Stimulated activated CD4-positive, alpha-beta T cell treated with anti-CD3 and anti-CD28 coated beads, Interleukin-1b, Interleukin-23, amount 100 ng/mL, for 48 hours (primary cell): ENCODE measurements around the gene EPN3.

Experiments used
- DNase-seq: peaks from one replicate; pipeline ENCODE4 v3.0.0-alpha.2; 2020

EPN3 gene

DNA sequence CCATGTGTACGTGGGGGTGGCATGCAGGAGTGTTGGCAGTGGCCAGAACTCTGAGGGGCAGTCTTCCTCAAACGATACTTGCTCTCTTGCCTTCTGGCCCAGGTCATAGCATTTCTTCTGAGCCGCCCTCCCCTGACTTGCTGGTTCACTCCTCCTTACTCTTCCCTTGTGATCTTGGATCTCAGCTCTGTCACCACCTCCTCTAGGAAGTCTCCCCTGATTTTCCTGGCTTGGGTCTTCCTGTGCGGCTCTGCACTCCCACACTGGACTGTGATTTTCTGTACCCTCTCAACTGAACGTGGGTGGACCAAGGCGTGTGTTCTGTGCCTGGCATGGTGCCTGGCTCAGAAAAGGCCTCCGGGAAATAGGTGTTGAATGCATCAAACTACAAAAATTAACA, 2.9 kb downstream of the EPN3 start:
- DNase-seq = no peak

DNA sequence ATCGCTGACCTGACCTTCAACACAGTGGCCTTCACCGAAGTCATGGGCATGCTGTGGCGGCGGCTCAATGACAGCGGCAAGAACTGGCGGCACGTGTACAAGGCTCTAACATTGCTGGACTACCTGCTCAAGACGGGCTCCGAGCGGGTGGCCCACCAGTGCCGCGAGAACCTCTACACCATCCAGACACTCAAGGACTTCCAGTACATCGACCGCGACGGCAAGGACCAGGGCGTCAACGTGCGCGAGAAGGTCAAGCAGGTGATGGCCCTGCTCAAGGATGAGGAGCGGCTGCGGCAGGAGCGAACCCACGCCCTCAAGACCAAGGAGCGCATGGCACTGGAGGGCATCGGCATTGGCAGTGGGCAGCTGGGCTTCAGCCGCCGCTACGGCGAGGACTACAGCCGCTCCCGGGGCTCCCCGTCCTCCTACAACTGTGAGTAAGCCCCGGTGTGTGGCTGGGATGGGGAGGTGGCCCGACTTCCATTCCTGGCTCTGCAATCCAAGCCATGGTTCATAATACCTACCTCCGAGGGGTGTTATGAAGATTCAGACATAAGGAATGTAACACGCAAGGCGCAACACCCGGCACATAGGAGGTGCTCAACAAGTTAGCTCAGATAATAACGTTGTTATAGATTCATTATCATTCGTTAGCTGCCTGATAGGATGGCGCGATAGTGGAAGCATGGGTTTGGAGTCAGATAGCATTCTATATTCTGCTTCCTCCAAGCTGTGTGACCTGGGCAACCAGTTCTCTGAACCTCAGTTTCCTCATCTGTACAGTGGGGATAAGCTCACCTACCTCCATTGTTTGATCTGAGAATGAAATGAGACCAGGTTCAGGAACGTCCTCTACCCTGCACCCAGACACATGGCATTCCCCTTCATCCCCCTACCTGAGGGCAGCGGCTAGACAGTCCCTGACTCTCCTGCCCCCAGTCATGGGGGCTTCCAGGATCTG, 4.4 kb downstream of the EPN3 start:
- no peak for DNase-seq

DNA sequence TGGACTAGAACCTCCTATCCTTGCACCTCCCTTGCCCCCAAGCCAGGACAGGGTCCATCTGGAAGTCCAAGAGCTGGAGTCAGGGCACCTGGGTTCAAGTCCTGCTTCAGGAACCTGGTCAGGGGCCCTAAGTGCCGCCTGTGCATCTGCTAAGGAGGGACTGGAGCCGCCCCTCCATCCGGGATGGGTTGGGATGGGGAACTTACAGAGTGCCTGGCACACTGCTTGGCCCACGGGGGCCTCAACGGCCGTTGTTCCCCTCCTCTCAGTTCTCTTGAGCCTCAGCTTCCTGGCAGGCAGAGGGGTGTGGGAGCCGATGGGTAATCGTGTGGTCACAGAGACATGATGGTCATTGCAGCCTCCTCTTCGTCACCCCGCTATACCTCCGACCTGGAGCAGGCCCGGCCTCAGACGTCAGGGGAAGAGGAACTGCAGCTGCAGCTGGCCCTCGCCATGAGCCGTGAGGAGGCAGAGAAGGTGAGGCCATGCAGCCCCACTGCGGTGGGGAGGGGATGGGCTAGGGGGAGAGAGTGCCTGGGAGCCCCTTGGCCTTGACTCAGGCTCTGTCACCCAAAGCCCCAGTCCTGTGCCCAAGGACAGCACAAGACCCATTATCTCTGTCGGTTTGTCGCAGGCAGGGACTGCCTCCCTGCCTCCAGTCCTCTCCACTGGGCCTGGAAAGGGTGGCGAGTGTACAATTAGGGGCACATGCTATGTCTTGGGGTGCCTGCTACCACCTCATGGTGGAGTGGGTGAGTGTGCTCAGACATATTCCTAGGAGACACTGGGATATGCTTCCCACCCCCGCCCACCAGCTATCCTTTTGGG, 5.4 kb downstream of the EPN3 start:
- DNase-seq = no peak

DNA sequence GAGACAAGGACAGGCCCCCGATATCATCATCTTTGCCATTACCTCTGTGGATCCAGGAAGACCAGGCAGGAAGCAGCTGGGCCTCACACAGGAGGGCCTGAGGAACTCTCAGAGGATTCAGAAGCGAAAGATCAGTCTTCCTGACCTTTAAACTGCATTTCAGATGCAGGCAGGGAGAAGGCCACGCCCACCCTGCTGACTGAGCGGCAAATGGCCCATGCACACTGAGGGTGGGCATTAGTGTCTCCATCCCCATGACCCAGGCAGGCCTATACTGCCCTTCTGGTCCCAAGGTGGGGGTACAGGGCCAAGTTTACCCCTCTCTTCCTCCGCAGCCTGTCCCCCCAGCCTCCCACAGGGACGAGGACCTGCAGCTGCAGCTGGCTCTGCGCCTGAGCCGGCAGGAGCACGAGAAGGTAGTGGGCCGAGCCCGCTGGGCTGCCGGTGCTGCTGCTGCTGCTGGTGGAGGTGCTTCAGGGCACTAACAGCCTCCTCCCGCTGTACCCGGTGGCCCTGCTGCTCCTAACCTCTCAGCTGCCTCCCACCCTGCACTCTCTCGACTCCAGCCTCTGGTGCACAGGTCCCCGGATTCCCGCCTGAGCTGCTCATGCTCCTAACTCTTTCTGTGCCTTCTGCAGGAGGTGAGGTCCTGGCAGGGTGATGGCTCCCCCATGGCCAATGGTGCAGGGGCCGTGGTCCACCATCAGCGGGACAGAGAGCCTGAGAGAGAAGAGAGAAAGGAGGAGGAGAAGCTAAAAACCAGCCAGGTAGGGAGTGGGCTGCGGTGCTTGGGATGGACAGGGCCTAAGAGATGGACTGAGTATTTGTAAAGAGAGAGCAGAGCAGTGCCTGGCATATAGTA, 6.2 kb downstream of the EPN3 start:
- DNase-seq = no peak

DNA sequence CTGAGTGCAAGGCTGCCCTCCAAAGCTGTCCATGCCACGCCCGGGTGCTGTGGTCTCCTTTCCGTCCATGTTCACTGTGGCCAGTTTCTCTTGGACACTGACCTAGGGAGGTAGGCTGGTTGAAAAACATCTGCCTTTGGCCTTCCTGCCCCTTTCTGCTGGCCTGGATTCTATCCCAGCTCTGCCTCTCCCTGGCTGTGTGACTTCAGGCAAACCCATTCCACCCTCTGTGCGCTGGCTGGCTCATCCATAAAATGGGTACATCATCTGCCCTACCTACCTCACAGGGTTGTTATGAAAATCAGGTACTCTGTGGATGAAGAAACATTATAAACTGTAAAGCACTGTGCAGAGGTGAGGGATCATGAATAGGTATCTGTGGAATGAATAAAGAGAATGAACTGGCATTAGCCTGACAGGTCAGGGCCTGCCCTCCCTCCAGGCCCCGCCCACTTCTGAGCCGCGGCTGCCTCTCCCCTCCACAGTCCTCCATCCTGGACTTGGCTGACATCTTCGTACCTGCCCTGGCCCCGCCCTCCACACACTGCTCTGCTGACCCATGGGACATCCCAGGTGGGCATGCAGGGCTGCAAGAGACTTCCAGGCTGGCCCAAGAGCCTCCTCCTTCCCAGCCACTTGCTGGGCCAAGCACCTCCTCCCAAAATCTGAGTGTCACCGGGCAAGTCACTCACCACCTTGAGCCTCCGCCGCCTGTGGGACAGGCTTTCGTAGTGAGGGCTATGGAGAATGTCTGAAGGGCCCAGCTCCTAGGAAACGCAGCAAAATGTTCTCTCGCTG, 7.4 kb downstream of the EPN3 start:
- DNase-seq = no peak

DNA sequence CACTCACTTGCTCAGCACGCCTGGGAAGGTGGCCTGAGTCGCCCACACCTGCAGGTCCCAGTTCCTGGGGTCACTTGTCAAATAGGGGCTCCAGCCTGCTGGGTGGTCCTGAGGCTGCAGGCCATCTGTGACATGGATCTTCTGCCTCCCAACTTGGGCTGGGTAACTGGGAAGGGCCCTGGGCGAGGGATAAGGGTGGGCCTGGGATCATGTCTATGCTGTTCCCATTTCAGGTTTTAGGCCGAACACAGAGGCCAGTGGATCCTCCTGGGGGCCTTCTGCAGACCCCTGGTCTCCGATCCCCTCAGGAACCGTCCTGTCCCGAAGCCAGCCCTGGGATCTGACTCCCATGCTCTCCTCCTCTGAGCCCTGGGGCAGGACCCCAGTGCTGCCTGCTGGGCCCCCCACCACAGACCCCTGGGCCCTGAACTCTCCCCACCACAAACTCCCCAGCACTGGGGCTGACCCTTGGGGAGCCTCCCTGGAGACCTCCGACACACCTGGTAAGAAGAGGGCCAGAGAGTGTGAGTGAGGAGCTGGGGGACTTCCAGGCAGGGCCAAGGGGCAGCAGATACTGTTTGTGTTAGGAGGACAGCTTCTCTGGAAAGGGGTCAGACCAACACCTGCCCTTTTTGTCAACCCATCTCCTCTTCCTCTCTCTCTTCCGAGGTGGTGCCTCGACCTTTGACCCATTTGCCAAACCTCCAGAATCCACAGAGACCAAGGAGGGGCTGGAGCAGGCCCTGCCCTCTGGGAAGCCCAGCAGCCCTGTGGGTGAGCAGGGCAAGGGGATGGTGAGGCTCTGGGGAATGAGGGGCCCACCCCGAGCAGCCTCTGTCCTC, 8.2 kb downstream of the EPN3 start:
- no peak for DNase-seq

DNA sequence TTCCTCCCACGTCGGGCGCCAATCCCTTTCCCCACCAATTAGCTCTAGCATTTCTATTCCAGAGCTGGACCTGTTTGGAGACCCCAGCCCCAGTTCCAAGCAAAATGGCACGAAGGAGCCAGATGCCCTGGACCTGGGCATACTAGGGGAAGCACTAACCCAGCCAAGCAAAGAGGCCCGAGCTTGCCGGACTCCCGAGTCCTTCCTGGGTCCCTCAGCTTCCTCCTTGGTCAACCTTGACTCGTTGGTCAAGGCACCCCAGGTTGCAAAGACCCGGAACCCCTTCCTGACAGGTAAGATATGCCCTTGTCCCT, 8.8 kb downstream of the EPN3 start:
- no peak for DNase-seq

DNA sequence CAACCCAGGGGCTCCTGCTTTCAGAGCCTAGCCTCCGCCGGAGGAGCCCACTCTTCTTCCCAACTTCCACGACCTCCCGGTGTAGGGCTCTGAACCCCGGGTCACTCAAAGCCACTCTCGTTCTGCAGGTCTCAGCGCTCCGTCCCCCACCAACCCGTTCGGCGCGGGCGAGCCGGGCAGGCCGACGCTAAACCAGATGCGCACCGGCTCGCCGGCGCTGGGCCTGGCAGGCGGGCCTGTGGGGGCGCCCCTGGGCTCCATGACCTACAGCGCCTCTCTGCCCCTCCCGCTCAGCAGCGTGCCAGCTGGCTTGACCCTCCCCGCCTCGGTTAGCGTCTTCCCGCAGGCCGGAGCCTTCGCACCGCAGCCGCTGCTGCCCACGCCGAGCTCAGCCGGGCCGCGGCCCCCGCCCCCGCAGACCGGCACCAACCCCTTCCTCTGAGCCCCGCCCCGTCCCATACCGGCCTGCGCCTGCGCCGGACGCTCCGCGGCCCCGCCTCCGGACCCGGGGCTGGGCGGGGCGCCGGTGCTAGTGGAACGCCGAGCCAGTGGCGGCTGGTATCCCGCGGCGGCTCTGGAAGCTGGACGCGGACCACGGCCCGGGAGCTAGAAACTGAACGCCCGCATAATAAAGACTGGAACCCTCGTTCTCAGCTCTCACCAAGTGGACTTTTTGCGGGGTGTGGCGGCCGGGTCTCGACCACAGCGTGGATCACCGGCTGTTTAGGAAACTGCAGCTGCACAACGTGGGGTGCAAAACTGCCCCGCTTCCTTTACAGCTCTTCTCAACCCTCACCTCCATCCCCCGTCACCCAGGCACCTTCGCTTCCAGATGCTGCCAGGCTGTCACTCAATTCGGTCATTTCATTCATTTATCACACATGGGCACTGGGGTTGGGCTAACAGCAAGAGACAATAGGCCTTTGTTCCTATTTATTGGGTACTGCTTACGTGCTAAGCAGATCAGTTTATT, 9.5 kb downstream of the EPN3 start:
- peak; percentile 79 for DNase-seq

DNA sequence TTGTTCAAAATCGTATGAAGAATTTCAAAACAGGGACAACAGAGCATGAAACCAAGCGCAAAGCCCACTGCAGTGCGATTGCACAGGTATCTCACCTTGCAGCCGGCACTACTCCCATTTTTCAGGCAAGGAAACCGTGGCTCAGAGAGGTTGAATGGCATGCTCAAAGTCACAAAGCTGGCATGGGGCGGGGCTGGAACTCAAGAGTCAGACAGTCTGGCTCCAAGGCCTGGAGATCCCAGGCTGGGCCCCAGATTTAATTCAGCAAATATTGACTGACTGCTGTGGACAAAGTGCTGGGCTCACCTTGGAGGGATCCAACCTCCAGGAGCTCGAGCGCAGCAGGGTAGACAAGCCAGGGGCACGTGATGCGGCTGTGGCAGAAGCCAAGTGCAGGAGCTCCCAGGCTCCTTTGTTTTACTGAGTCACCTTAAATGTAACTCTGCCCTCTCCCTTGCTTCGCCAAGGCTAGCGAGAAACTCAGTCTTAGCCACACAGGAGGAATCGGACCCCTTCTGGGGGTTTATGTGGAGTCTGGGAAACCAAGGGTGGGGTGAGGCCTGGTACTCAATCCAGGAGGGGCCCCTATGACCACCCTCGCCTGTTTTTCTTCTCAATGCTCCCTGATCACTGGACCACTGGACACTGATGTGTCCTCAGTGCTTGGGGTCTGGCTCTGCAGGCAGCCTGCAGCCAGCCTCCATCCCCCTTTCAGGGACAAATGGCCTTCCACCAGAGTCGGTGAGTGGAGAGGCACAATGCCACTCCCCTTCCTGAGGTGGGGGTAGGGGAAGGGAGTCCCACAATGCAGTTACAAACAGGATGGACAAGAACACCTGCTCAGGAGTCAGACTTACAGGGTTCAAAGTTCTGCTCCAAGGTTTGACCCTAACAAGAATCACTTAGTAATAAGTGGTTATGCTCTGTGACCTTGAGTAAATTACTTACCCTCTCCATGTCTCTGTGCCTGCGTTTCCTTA, 10.6 kb downstream of the EPN3 start:
- DNase-seq = no peak

DNA sequence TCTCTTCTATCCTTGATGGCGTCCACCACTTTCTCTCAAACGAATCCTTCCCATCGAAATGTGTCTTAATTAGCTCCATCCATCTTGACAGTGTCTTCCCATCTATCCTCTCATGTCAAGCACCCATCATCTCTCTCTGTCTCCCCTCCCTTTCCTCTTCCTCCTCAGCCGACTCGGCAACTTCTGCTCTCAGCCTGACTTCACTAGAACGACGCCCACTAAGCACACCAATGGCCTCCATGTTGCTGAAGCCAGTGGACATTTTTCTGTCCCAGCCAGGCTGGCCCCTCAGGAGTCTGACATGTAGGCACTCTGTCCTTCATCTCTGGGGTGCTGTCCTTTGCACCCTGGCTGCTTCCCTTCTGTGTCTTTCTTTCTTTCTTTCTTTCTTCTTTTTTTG, 12.0 kb downstream of the EPN3 start:
- no peak for DNase-seq

DNA sequence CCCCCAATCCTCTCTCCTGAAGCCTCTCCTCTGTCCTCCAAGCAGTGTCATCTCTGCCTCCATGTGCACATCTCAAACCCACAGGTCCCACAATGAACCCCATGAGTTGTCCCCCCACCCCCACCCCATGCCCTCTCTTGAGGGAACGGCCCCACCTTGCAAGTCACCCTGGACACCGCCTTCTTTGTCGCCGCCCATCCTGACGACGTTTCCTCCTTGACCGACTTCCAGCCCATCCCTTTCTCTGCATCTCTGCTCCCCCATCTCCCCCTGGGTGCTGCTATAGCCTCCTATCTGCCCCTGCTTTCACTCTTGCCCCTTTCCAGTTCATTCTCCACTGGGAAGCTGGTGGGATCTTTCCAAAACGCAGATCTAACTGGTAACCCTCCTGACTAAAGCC, 12.8 kb downstream of the EPN3 start:
- DNase-seq = no peak

DNA sequence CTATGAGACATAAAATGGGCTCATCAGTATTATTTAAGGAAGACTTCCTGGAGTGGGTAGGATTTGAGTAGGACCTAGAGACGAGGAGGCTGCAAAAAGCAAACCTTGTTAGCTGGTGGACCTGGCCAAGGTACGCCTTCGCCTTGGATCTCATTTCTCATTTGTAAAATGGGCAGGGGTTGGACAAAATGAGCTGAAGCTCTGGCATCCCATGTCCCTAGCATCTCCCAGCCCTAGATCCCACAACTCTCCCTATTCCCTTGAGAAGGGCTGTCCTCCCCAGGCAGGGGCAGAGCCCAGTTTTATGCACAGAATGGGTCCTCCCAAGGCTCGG, 14.1 kb downstream of the EPN3 start:
- no peak for DNase-seq

DNA sequence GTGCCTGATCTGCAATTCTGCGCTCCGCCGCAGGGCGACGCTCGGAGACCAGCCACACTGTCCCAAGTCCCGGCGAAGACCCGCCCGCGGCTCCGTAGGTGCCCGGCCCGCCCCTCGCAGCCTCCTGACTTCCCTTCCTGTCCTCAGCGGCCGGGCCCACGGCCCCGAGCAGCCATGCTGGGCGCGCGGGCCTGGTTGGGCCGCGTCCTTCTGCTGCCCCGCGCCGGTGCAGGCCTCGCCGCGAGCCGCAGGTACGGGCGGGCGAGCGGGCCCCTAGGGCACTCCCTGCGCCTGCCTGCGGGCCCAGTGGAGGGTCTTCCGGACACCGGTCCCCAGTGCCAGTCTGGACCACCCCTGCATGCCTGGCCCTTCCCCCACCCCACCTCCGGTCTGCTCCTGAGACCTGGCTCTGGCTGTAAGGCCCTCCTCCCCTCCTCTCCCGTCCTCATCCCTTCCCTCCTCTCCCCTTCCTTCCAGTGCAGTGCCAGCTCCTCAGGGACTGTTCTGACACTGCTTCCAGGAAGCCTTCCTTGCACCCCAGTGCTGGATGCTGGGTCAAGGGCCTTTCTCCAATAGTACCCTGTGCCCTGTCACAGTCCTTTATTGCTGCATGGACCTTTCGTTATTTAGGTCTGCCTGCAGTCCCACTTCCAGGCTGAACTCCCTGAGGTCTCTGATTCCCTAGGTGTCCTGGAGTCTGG, 14.7 kb downstream of the EPN3 start, which contains the start of gene SPATA20:
Gene SPATA20, plus strand, starts transcription at position 140 of the 701 bp plus-strand sequence. Its CDS starts 35 bp downstream, at position 175.
- DNase-seq = peak; percentile 86

DNA sequence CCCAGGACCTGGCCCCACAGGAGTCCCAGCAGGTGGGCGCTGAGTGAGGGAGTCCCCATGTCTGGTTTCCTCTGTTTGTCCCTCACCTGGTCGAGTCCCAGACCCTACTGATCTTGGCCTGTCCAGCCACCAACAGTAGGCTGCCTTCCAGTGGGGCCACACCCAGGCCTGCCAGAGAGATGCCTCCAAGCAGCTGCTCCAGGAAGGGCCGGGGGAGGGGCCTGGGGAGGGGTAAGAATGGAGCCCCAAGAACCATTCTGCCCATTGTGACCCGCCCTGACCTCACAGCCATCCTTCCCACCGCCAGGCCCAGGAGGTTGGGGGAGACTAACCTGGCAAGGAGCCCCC, 15.2 kb downstream of the EPN3 start:
- DNase-seq = no peak

DNA sequence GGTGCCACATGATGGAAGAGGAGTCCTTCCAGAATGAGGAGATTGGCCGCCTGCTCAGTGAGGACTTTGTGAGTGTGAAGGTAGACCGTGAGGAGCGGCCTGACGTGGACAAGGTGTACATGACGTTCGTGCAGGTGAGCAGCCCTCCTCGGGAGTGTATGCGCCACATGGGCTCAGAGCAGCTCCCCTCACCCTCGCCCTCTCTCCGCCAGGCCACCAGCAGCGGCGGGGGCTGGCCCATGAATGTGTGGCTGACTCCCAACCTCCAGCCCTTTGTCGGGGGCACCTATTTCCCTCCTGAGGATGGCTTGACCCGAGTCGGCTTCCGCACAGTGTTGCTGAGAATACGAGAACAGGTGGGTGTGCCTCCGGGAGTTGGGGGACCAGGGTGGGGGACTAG, 16.3 kb downstream of the EPN3 start:
- no peak for DNase-seq

DNA sequence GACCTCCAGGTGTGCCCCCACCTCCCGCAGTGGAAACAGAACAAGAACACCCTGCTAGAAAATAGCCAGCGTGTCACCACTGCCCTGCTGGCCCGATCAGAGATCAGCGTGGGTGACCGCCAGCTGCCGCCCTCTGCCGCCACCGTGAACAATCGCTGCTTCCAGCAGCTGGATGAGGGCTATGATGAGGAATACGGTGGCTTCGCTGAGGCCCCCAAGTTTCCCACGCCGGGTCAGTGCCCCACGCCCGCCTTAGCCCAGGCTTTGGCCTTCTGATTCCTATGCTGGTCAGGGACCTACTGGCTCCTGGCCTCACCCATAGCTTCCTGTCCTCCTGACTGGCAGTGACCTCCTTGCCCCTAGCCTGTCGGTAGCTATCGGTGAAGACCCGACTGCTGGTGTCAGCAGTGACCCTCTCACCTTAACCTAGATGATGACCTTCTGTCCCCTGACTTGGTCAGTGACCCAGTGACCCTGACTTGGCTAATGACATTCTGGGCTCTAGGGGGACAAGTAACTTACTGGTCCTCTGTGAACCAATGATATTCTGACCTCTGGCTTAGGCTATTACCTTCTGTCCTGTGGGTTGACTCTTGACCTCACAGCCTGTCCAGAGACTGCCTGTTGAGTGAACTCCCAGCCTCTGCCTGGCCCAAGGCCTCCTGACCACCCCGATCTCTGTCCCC, 16.9 kb downstream of the EPN3 start:
- DNase-seq = no peak

DNA sequence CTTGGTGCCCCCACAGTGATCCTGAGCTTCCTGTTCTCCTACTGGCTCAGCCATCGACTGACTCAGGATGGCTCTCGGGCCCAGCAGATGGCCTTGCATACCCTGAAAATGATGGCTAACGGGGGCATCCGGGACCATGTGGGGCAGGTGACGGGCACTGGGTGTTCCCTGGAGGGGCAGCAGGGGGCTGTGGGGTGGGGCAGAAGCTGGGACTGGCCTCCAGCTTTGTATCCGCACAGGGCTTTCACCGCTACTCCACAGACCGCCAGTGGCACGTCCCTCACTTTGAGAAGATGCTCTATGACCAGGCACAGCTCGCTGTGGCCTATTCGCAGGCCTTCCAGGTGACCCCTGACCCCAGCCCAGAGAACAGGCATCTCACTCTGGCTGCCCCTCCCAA, 17.4 kb downstream of the EPN3 start:
- DNase-seq = no peak
